Activated CD4-positive, CD25-positive, alpha-beta regulatory T cell treated with anti-CD3 and anti-CD28 coated beads, Interleukin-2, amount 50 U/mL, for 72 hours (primary cell): ENCODE results near the gene UGT2B7.
"Not testable (repeated sequence)": the region's sequence is repeated elsewhere in the genome, so short reads cannot be mapped to it uniquely, and the experiment has no call there.

Experiments
- DNase-seq: peaks from one replicate; pipeline ENCODE4 v3.0.0; 2021

Gene UGT2B7

DNA sequence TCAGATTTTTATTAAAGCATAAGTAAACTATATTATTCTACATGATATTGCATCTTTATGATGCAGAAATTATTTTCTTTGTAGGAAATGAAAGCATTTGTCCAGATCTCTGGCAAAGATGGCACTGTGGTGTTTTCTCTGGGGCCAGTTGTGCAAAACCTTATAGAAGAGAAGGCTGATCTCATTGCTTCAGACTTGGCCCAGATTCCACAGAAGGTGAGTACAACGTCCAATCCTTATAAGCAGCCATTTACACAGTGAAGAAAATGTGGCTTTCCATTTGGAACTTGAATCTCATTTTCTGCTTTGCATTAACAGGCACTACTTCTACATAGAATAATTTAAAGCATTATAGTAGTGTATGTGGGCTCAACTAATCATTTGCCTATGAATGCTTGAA lies 6.9 kb upstream of the UGT2B7 start:
- DNase-seq = no peak

DNA sequence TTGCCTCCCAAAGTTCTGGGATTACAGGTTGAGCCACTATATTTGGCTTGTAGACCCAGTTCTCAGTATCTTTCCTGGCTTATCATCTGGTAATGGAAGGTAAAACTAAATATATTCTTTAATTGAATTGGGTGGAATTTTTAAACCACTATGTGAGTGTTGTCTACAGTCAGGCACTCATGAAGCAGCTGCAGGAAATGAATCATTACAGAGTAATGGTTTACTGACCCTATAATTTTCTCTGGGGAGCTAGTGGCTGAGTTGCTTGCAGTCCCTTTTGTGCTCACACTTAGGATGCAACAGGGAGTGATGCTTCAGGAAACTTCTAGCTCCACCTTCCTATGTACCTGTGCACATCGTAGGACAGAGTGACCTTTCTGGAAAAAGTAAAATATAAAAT lies 4.1 kb upstream of the UGT2B7 start:
- DNase-seq = no peak

DNA sequence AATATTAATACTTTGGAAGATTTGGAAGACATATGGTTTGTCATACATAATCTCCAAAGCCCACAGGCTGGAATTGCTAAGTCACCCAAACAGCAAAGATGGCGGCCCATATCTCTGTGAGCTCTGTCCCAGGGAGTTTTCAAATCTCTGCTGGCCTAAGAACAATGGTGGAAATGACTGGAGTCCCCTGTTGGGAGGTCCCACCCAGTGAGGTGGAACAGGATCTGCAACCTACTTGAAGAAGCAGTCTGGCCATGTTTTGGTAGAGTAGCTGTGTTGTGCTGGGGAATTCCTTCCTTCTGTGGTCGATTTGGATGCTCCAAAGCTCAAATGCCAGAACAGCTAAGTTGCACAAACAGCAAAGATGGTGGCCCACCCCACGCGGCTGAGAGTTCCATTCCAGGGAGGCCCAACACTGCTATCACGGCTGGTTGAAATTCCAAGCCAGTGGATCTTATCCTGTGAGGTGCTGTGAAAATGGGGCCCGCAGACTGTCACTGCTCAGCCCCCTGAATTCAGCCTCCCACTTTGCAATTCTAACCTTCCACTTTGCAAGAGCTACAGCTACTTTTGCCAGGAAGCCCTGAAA lies 3.2 kb upstream of the UGT2B7 start:
- no peak for DNase-seq

DNA sequence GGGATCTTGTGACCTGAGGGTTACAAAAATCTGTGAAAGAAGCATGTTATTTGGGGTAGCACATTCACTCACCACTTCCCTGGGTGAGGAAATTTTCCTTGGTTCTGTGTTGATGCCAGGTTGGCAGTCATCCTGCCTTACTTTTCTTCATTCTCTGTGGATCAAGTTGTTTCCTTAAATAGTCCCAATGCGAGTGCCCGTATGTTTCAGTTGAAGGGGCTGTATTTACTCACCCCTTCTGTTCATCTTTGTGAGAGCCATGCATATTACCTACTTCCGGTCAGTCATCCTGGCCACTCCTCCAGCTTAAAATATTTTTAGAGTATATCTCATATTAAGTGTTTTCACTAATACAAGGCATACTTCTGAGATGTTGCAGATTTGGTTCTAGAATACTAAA lies 2.6 kb upstream of the UGT2B7 start:
- DNase-seq = no peak

DNA sequence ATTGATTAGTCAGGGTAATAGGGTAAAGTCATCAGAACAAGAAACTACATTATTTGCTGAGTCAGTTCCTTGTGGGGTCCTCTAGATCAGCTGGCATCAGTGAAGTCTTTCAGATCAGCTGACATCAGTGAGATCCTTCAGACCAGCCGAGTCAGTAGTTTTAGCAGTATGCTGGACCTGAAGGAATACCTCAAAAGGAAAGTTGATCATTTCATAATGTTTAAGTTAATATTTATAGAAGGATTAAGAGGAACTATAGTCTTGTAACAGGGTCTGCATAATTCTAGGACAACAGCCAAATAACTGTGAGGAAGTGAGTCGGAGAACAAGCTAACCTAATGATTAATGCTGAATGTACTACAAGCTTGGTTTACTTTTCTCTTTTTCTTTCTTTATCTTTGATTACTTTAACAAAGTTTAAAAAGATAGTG lies 958 bp upstream of the UGT2B7 start:
- no peak for DNase-seq

DNA sequence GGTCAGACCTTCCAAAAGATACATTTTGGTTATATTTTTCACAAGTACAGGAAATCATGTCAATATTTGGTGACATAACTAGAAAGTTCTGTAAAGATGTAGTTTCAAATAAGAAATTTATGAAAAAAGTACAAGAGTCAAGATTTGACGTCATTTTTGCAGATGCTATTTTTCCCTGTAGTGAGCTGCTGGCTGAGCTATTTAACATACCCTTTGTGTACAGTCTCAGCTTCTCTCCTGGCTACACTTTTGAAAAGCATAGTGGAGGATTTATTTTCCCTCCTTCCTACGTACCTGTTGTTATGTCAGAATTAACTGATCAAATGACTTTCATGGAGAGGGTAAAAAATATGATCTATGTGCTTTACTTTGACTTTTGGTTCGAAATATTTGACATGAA lies 536 bp downstream of the UGT2B7 start:
- no peak for DNase-seq

DNA sequence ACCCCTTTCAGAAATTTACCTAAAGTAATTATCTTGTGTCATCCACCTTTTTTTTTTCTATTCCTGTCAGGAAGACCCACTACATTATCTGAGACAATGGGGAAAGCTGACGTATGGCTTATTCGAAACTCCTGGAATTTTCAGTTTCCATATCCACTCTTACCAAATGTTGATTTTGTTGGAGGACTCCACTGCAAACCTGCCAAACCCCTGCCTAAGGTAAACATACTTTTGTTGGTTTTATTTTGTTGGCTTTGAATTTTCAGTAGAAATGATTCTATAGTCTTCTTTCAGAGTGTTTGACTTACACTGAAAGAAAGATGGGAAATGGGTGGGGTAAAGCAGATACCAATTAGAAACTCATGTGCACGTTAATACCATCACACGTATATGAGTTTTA lies 2.2 kb downstream of the UGT2B7 start:
- DNase-seq = no peak

DNA sequence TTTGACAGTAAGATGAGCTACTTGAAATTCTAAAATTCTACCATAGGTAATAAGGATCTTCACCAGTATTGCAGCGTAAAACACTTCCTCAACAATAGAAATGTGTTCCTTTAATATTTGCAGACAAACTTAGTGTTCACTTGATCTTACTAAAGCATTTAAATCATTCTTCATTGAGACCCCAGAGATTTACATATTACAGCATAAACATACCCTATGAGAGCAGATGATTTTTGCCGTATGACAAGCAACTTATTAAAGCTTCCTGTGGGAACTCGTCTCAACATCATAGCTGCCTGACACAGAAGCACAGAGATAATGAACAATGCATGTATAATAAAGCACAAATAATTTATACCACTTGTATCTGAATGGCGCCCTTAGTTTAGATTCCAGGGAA lies 3.6 kb downstream of the UGT2B7 start:
- DNase-seq = no peak

DNA sequence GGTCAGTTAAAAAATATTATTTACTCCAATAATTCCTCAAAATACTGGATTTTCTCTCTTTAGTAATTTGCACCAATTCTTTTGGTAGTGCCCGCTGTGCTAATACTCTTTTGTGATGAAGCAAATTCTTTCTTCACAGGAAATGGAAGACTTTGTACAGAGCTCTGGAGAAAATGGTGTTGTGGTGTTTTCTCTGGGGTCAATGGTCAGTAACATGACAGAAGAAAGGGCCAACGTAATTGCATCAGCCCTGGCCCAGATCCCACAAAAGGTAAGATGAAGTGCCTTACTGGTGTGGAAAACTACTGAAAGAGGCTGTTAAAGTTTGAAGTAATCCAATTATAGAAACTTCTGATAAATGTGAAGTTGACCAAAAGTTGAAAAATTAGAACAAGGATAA lies 6.4 kb downstream of the UGT2B7 start:
- DNase-seq = not testable (repeated sequence)

DNA sequence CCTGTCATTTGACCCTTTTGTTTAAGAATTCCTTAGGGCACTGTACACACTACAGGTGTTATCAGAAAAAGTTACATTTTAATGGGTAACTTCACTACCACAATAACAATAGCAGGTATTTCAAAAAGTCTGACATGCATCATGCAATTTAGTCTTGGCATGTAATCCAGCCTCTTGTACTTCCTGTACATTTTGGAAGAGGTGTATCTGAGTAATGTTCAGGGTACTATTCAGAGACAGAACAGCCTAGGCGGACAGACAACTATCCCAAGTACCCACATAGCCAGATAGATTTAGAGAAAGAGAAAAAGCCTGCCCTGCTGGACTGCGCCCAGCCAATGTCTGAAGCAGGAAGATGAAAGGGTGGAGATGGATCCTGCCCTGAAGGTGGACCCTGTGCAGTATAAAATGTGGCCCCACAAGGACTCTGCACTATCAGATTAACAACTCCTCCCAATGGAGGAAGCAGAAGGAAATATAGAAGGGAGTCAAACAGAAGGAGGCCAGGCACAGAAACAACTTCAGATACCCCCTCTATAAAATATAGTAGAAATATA lies 8.5 kb downstream of the UGT2B7 start:
- DNase-seq = no peak

DNA sequence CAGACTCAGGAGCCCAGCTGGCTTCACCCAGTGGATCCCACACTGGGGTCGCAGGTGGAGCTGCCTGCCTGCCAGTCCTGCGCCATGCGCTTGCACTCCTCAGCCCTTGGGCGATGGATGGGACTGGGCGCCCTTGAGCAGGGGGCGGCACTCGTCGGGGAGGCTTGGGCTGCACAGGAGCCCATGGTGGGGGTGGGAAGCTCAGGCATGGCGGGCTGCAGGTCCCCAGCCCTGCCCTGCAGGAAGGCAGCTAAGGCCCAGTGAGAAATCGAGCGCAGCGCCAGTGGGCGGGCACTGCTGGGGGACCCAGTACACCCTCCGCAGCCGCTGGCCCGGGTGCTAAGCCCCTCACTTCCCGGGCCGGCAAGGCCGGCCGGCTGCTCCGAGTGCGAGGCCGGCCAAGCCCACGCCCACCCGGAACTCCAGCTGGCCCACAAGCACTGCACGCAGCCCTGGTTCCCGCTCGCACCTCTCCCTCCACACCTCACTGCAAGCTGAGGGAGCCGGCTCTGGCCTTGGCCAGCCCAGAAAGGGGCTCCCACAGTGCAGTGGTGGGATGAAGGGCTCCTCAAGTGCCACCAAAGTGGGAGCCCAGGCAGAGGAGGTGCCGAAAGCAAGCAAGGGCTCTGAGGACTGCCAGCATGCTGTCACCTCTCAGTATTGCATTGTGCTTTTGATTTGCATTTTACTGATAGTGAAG lies 19.0 kb downstream of the UGT2B7 start:
- not testable (repeated sequence) for DNase-seq

DNA sequence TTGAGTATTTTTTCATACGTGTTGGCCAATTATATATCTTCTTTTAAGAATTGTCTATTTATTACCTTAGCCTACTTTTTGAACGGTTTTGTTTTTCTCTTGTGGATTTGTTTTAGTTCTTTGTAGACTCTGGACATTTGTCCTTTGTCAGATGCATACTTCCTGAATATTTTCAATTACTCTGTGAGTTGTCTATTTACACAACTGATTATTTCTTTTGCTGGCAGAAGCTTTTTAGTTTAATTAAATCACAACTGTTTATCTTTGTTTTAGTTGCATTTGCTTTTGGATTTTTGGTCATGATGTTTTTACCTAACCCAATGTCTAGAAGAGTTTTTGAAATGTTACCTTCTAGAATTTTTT lies 19.6 kb downstream of the UGT2B7 start:
- DNase-seq = no peak

DNA sequence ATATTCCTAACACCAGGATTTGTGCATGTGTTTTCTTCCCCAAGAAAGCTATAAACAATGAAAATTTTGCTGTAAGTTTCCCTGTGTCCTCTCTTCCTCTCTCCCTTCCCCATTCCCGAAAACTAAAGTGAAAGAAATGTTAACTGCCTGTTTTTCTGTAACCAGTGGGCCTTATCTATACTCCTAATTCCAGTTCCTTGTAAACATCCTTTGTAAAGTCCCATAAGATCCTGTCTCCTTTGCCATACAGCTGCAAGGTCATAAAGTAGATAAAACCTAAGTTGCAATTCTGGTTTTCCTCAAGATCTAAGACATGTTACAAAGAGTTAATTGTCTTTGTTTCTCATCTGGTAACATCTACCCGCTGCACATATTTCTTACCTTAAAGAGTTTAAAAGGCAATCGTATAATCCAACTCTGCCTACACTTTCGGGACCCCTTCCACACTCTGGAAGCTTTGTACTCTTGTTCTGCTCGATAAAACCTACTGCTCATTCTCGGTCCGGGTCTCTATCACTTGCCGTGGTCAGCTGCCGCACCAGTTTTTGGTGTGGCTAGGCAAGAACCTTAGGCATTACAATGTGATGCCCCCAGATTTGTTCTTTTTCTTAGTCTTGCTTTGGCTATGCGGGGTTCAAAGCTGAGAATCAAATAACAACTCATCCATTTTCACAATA lies 20.5 kb downstream of the UGT2B7 start:
- no peak for DNase-seq

DNA sequence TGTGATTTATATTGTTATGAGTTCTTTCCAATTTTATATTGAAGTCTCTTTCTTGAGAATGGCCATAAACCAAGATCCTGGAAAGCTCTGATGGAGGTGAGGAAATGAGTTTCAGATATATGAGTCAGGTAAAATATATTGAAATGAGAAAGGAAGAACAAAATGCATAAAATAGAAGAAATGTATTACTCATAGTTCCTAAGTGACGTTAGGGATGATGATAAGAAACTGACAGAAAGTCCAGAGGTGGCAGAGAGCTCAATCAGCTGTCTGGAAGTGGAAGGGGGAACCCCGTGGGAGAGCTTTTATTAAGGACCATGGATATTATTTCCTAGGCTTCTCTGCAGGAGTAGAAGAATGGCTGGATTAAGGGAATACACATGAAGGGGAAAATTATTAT lies 24.6 kb downstream of the UGT2B7 start:
- DNase-seq = no peak

DNA sequence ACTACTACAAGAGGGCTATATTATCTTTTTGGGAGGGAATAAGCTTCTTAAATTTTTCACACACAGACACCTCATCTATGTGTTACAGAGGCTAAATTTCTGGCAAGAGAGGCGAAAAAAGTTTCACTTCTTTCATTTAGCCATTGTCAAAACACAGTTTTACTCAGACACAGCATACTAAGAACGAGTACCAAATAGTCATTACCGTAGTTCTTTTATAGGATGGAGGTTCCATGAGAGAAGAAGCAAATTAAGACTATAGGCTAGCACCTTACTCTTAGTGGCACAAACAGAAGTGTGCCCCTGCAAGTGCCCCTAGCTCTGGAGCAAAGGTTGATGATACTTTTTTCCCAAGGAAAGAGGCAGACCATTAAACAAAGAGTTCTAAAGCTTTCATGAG lies 26.2 kb downstream of the UGT2B7 start:
- no peak for DNase-seq

DNA sequence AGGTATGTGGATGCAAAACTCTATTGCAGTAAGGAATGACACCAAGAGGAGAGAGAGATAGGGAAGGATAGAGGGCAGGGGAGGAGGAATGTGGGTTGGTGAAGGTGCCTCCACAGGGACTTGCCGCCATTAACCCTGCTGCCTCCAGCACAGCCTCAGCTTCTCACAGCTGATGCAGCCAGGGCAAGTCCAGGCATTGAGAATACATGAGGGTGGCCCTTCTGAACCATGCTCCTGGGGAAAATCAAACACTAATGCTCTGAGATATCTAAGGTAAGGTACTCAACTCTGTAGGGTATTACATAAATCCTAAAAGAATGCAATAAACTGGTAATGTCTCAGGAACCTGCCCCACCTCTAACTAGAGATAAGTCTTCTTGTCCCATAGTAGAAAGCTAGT lies 28.7 kb downstream of the UGT2B7 start:
- DNase-seq = no peak

DNA sequence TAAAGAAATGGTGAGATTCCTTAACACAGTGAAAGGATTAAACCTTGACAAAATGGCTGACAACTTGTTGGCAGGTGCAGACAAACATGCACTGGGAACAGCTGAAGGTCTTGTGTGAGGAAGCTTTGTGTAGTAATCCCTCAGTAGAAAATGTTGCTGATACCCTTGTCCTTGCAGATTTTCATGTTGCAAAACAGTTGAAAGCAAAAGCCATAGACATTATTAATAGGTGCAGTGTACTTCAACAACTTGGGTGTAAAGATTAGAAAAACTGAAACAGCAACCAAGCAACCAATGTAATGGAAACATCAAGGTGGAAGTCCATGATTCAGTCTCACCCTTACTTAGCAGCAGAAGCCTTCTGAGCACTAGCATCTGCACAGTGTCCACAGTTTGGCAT lies 29.8 kb downstream of the UGT2B7 start:
- DNase-seq = no peak

DNA sequence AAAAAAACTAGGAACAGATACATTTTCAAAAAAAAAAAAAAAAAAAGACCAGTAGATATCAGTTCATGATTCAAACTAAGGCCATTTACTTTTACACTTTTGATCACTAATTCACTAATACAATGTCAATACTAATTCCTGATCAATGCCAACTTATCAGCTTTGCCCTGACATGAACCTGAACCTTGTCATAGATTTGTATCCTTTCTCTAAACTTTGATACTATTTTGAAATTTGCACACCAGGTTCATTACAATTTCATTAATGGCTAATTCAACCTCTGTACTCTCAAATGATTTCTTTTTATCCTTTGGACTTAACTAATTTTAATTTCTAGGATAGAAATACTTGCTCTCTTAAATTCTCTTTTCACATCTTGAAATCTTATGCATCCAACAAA lies 37.7 kb downstream of the UGT2B7 start:
- DNase-seq = no peak

DNA sequence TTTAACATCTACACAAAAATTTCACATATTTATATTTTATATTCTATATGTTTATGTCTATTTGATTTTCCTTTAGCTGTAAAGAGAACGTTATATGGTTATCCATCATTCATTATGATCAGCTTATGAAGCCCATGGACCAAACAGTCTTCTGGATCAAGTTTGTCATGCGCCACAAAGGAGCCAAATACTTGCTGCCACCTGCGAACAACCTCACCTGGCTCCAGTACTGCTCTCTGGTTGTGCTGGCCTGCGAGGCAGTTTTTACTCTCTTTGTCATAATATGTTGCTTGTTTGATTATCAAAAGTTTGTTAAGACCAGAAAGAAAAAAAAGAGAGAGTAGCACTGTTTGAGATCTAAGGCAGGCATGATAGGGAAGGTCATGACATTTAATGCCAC lies 38.2 kb downstream of the UGT2B7 start:
- no peak for DNase-seq

DNA sequence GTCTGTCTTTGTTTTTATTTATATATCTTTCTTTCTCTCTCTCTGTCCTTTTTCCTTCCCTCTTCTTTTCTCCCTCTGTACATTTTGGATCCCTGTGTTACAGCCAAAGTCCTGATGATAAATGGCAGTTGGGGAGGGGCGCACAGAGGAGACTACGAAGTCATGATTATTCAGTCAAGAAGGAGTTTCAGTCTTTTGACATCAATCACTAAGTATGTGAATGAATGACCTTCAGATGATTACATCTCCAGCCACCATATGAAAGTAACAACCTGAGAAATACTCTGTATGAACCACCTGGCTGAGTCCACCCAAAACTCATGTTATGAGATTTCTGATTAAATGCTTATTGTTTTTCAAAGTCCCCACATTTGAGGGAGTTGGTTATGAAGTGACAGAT lies 45.0 kb downstream of the UGT2B7 start:
- no peak for DNase-seq

DNA sequence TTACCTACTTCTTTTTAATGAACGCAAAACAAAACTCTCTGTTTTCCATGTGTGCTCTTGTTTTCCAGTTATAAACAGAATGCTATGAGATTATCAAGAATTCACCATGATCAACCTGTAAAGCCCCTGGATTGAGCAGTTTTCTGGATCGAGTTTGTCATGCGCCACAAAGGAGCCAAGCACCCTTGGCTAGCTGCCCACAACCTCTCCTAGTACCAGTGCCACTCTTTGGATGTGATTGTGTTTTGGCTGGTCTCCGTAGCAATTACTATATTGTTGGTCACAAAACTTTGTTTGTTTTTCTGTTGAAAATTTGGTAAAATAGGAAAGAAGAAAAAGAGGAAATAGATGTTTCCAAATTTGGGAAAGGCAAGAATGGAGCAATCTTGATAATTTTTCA lies 51.1 kb downstream of the UGT2B7 start:
- no peak for DNase-seq

DNA sequence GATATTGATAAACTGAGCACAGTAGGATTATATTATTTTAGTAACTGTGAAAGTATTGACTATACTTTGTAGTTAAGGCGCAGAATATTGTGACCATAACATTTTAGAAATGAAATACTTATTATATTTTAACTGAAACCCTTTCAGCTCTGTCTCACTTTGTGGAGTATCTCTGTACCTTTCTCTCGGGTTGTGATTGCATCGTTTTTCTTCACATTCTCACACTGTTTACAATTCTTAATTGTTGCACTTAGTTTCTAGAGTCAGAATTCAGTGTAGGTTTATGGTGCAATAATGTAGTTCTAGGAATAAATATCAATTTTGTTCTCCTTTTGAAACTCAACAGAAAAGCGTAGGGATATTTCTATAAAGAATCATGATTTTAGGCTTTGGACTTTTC lies 57.7 kb downstream of the UGT2B7 start:
- DNase-seq = no peak

DNA sequence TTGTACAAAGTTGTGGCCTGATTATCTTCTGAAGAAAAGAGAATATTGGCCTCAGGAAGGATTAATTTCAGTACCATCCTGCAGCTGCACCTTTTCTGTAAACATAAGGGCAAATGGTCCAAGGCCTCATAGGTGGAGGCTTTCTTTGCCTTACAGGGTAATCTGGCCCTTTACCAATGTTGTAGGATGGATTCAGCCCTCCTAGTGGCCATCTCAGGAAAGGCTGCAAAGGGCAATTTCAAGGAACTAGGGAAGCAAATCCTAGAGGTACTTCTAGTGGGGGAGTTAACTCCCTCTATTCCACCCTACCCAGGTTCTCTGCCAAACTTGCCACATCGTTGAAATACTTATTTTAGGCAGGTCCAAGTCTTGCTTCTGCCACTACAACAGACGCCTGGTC lies 60.6 kb downstream of the UGT2B7 start:
- no peak for DNase-seq
